ENCODE data around the gene MTUS2.

Gene MTUS2

DNA sequence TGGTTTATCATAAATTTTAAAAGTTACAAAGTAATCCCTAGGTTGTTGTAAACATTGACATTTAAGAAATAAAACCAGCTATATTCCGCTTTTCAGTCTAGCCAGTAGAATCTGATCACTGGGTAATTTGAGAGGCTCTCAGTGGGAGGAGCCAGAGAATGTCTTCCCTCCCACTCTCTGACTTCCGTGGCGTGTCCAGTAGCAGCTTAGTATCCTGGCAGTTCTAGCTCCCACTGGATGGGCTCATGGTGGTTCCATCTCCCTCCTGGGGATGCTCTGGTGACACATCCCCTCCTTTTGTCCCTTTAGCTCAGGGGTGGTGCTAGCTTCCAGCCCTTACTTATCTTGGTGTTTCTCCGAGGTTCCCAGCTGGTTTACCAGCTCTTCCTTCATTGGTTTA lies 34.5 kb downstream of the MTUS2 start:
- no peak overlapping the region for H3K4me3 ChIP-seq (ENCODE audit: low read depth, low read length)
- TF ChIP-seq, protein P1, sequence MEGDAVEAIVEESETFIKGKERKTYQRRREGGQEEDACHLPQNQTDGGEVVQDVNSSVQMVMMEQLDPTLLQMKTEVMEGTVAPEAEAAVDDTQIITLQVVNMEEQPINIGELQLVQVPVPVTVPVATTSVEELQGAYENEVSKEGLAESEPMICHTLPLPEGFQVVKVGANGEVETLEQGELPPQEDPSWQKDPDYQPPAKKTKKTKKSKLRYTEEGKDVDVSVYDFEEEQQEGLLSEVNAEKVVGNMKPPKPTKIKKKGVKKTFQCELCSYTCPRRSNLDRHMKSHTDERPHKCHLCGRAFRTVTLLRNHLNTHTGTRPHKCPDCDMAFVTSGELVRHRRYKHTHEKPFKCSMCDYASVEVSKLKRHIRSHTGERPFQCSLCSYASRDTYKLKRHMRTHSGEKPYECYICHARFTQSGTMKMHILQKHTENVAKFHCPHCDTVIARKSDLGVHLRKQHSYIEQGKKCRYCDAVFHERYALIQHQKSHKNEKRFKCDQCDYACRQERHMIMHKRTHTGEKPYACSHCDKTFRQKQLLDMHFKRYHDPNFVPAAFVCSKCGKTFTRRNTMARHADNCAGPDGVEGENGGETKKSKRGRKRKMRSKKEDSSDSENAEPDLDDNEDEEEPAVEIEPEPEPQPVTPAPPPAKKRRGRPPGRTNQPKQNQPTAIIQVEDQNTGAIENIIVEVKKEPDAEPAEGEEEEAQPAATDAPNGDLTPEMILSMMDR (conservative IDR thresholded peaks at IDR 0.05; ENCODE audit: low read depth, low read length), result no peak
- DNase-seq (ENCODE audit: low read depth), result no peak

DNA sequence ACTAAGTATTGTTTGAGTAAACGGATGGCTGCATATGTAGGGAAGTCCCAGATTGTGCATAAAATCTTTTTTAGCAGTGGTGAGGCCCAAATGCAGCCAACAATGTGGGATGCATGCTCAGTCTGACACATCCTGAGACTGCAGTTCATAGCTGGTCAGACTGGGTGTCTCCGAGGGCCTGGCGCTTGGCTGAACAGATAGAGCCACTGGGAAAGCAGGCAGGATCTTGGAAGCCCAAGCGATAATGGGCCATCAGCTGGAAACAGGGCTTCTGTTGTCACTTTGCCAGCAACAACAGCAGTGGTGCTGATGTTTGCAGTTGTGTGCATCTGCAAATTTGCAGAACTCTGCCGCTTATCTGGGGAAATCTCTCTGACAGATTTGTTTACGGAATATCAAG lies 36.1 kb downstream of the MTUS2 start:
- no peak for DNase-seq (ENCODE audit: low read depth)
- TF ChIP-seq, protein P1 (conservative IDR thresholded peaks at IDR 0.05; ENCODE audit: low read depth, low read length), result no peak

DNA sequence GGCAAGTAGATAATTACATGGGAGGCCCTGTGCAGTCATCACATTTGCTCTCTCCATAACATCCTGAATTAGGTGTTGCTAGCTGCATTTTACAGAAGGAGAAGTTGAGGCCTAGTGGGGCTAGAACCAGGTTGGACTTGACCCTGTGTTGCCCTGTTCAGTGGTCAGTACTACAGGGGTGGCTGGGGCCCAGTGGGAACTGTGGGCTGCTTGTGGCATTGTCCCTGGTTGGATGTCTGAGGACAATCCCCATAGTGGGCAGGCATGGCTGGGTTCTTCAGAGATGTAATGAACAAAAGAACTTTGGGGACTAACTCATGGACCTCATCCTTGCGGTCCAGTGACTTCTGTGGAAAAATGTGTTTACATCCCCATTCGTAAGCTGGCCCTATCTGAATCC lies 38.9 kb downstream of the MTUS2 start:
- TF ChIP-seq, protein P1 (conservative IDR thresholded peaks at IDR 0.05; ENCODE audit: low read depth, low read length), result no peak
- DNase-seq (ENCODE audit: low read depth), result no peak
- H3K4me3 ChIP-seq (ENCODE audit: low read depth, low read length), result no peak overlapping the region

More for the DNA sequence above, 36.1 kb downstream of the MTUS2 start:
- H3K4me3 ChIP-seq (ENCODE audit: low read depth, low read length), result no peak overlapping the region

DNA sequence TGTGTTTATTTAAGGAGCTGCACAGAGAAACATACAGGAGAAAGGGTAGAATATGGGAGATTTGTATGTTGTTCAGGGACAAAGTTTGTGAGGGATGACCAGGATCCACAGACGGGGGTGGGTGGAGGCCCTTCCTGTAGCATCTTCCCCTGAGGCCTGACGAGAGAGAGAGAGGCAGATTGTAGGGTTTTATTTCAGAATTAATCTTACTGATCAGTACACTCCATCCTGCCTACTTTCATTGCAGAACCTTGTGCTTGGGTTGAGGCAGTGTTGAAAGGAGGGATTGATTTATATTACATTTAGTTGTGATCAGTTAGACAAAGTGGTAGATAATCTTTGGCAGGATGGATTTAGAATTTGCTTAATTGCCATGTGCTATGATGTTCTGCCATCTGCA lies 39.6 kb downstream of the MTUS2 start:
- TF ChIP-seq, protein P1 (conservative IDR thresholded peaks at IDR 0.05; ENCODE audit: low read depth, low read length), result no peak
- DNase-seq (ENCODE audit: low read depth), result no peak
- H3K4me3 ChIP-seq (ENCODE audit: low read depth, low read length), result no peak overlapping the region

DNA sequence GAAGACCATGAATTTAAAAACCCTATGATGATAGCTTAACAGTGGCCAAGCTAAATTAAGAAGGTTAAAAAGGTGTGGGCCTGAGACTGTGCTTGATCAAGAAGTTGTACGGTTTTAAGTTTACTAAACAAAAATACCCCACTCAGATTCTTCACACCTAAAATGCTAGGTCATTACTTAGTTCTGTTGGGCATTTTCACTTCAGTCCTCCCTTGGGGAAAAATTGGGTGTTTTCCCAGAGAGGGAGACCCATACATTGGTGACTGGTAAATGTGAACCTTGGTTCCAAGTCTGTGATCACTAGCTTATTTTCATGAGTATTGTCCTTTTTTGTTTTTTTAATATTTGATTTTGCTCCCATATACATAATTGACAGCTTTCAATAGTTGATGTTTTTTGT lies 44.4 kb downstream of the MTUS2 start:
- DNase-seq (ENCODE audit: low read depth), result no peak
- TF ChIP-seq, protein P1 (conservative IDR thresholded peaks at IDR 0.05; ENCODE audit: low read depth, low read length), result no peak
- H3K4me3 ChIP-seq (ENCODE audit: low read depth, low read length), result no peak overlapping the region

DNA sequence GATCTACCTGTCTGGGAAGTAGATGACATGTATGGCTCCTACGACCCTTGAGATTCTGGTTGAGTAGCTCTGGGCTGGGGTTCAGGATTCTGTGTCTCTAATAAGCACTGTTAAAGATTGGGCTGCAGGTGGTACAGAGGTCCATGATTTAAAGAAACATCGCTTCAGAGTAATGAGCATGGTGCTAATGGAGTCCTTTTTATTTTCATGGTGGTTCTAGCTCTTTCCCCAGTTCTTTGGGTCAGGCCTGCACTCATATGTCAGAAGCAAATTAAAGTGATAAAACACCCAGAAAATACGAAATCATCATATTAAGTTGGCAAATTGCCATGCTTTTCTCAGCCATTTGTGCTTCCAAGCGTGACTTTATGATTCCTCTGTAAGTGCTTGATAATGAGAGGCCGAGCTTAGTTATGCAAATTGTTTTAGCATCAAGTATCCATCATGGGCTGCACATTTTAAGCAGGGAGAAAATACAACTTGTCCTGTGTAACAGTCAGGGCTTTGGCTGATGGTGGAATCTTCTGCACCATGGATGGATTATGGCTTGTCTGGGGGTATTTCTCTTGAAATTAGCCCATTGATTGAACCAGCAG lies 45.1 kb downstream of the MTUS2 start:
- TF ChIP-seq, protein P1 (conservative IDR thresholded peaks at IDR 0.05; ENCODE audit: low read depth, low read length), result no peak
- no peak overlapping the region for H3K4me3 ChIP-seq (ENCODE audit: low read depth, low read length)
- no peak for DNase-seq (ENCODE audit: low read depth)

DNA sequence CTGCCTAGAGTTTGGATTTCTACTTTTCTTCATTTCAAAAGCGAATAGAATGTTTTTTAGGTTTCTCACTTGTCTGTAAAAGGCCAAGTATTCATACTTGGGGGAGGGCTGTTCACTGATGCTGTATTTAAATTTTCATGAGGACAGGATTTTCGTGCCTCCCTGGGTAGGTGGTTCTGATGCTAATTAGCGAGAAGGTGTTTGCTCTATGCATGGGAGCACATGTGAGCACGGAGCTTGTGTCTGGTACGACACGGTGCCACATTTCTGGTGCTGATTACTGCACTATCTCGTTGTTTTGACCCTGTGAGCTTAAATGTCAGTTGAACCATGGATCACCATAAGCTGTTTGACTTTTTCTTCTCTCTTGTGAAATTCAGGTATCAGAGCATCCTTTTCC lies 45.8 kb downstream of the MTUS2 start:
- DNase-seq (ENCODE audit: low read depth), result no peak
- no peak overlapping the region for H3K4me3 ChIP-seq (ENCODE audit: low read depth, low read length)
- TF ChIP-seq, protein P1 (conservative IDR thresholded peaks at IDR 0.05; ENCODE audit: low read depth, low read length), result no peak
